ENCODE results near the gene GALE.
"Not testable (repeated sequence)": the region's sequence is repeated elsewhere in the genome, so short reads cannot be mapped to it uniquely, and the experiment has no call there.

DNA sequence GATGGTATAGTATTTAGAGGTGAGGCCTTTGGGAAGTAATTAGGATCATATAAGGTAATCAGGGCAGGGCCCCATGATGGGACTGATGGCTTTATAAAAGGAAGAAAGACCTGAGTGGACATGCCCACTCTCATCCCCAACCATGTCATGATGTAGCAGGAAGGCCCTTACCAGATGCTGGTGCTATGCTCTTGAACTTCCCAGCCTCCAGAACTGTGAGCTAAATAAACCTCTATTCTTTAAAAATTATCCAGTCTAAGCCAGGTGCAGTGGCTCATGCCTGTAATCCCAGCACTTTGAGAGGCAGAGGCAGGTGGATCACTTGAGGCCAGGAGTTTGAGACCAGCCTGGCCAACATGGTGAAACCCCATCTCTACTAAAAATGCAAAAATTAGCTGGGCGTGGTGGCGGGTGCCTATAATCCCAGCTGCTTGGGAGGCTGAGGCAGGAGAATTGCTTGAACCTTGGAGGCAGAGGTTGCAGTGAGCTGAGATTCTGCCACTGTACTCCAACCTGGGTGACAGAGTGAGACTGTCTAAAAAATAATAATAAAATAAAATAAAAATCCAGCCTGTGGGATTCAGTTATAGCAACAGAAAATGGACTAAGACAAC is 47.0 kb upstream of the GALE start:
- not testable (repeated sequence) for TF ChIP-seq CTCF, POLR2A (IDR thresholded peaks at IDR 0.05)
